Kidney capillary endothelial cell (primary cell): Measurements from ENCODE around the gene ZDHHC6.
"Not testable (repeated sequence)": the region's sequence is repeated elsewhere in the genome, so short reads cannot be mapped to it uniquely, and the experiment has no call there.

ENCODE experiments used
- DNase-seq: peaks from one replicate; pipeline ENCODE4 v3.0.0-alpha.2; 2018; ENCODE audit warnings: low spot score

The ZDHHC6 gene

GRCh38 chr10:112442063-112442462 lies 4.7 kb downstream of the ZDHHC6 start:
- DNase-seq: no peak

- no peak for DNase-seq
Observed at GRCh38 chr10:112441520-112441919, 5.2 kb downstream of the ZDHHC6 start.

- DNase-seq: no peak
Observed at GRCh38 chr10:112438356-112438755, 8.4 kb downstream of the ZDHHC6 start.

- DNase-seq: peak; percentile 58
Observed at GRCh38 chr10:112434988-112435619, 11.6 kb downstream of the ZDHHC6 start.

- no peak for DNase-seq
Observed at GRCh38 chr10:112433136-112433535, 13.6 kb downstream of the ZDHHC6 start.

GRCh38 chr10:112429654-112430230 lies 17.0 kb downstream of the ZDHHC6 start:
- DNase-seq: no peak

GRCh38 chr10:112429147-112429546 lies 17.6 kb downstream of the ZDHHC6 start:
- DNase-seq: no peak

- DNase-seq: no peak
Observed at GRCh38 chr10:112426111-112426510, 20.6 kb downstream of the ZDHHC6 start.

- no peak for DNase-seq
Observed at GRCh38 chr10:112424651-112425050, 22.1 kb downstream of the ZDHHC6 start.

- DNase-seq: no peak
Observed at GRCh38 chr10:112421731-112422130, 25.0 kb downstream of the ZDHHC6 start.

GRCh38 chr10:112412696-112413095 lies 34.0 kb downstream of the ZDHHC6 start:
- DNase-seq: no peak

GRCh38 chr10:112409755-112410154 lies 37.0 kb downstream of the ZDHHC6 start:
- DNase-seq: no peak

GRCh38 chr10:112409299-112409698 lies 37.4 kb downstream of the ZDHHC6 start:
- no peak for DNase-seq

GRCh38 chr10:112407696-112408095 lies 39.0 kb downstream of the ZDHHC6 start:
- no peak for DNase-seq

- not testable (repeated sequence) for DNase-seq
Observed at GRCh38 chr10:112406806-112407205, 39.9 kb downstream of the ZDHHC6 start.

- peak; percentile 64 for DNase-seq
Observed at GRCh38 chr10:112404617-112405016, 42.1 kb downstream of the ZDHHC6 start.

- DNase-seq: no peak
Observed at GRCh38 chr10:112402917-112403316, 43.8 kb downstream of the ZDHHC6 start.

- no peak for DNase-seq
Observed at GRCh38 chr10:112397592-112397991, 49.1 kb downstream of the ZDHHC6 start.

- no peak for DNase-seq
Observed at GRCh38 chr10:112395809-112396530, 50.7 kb downstream of the ZDHHC6 start.

GRCh38 chr10:112394475-112394875 lies 52.2 kb downstream of the ZDHHC6 start:
- DNase-seq: no peak

- no peak for DNase-seq
Observed at GRCh38 chr10:112393827-112394226, 52.9 kb downstream of the ZDHHC6 start.

- DNase-seq: no peak
Observed at GRCh38 chr10:112393341-112393740, 53.4 kb downstream of the ZDHHC6 start.

GRCh38 chr10:112390125-112390703 lies 56.5 kb downstream of the ZDHHC6 start:
- DNase-seq: no peak
